ENCODE results near the gene PEX5. TPM values are rescaled to one million over a fixed set of nuclear protein-coding genes. Genes with fewer than 3 reads are reported as not detected.

Gene PEX5
- total RNA-seq, 3 donors from 2014 or later (not counting 1 experiment from before 2014, with no cell fraction given): 20.3 to 23.3 (median 22.0) TPM

- peaks cover 0 to under 1% of the 10 kb centered on the region in 2 donors for H3K9me3 Mint-ChIP-seq
- H3K27ac Mint-ChIP-seq: no peak overlapping the region
- H3K27me3 ChIP-seq (ENCODE audit: control insufficient read depth, insufficient read depth, low read length): no peaks in the 10 kb centered on the region
- 84% methylated on average over 7 of the region's 7 CpGs for WGBS (ENCODE audit: insufficient coverage)
- intact Hi-C loops (cut with micrococcal nuclease): no loop called here
- DNase-seq (no peak), ATAC-seq (peak in 1 of 3 donors; percentile 24)
- no peak for TF ChIP-seq CTCF (IDR thresholded peaks at IDR 0.05)
- H3K9me3 ChIP-seq (ENCODE audit: control insufficient read depth, insufficient read depth, low read length): no peaks in the 10 kb centered on the region
- H3K4me3 Mint-ChIP-seq: no peak overlapping the region
- H3K27ac ChIP-seq (ENCODE audit: low read length): no peak overlapping the region
- H3K36me3 Mint-ChIP-seq: peaks cover 3% of the 10 kb centered on the region
- H3K4me1 ChIP-seq (ENCODE audit: control insufficient read depth, insufficient read depth, low read length): no peaks in the 10 kb centered on the region
- H3K36me3 ChIP-seq (ENCODE audit: control insufficient read depth, insufficient read depth, low read length): no peaks in the 10 kb centered on the region
- H3K27me3 Mint-ChIP-seq (ENCODE audit: low read depth in 2 of 2): peaks cover 8 to 12% of the 10 kb centered on the region in 2 donors
- H3K4me3 ChIP-seq (ENCODE audit: low read length): no peak overlapping the region
- H3K4me1 Mint-ChIP-seq: no peaks in the 10 kb centered on the region
These were observed 28.1 kb downstream of the PEX5 start for GRCh38 chr12:7217475-7218069.

- peak; percentile 90 for TF ChIP-seq CTCF (IDR thresholded peaks at IDR 0.05)
- Mint-ChIP-seq H3K27me3 (ENCODE audit: low read depth in 2 of 2) (peaks cover 12% of the 10 kb centered on the region in 2 donors), H3K36me3 (no peaks in the 10 kb centered on the region), H3K4me3 (no peak overlapping the region), H3K27ac (no peak overlapping the region), H3K9me3 (no peaks in the 10 kb centered on the region), H3K4me1 (no peaks in the 10 kb centered on the region)
- ATAC-seq: peak in 2 of 3 donors; percentile 70 to 74
- Histone ChIP-seq H3K27ac (ENCODE audit: low read length) (no peak overlapping the region), H3K9me3 (ENCODE audit: control insufficient read depth, insufficient read depth, low read length) (no peaks in the 10 kb centered on the region), H3K4me3 (ENCODE audit: low read length) (no peak overlapping the region), H3K36me3 (ENCODE audit: control insufficient read depth, insufficient read depth, low read length) (no peaks in the 10 kb centered on the region), H3K27me3 (ENCODE audit: control insufficient read depth, insufficient read depth, low read length) (no peaks in the 10 kb centered on the region), H3K4me1 (ENCODE audit: control insufficient read depth, insufficient read depth, low read length) (no peaks in the 10 kb centered on the region)
- peak; percentile 53 to 87 for DNase-seq
- intact Hi-C loops (cut with micrococcal nuclease): loop anchor here (1.0 kb wide), 3 partner anchors 168 to 419 kb away; no protein-coding TSS in a partner anchor
- 30% methylated on average over 3 of the region's 3 CpGs for WGBS (ENCODE audit: insufficient coverage)
These were observed 30.2 kb downstream of the PEX5 start for GRCh38 chr12:7219599-7220243.

- Histone ChIP-seq H3K4me3 (ENCODE audit: low read length) (no peak overlapping the region), H3K4me1 (ENCODE audit: control insufficient read depth, insufficient read depth, low read length) (no peaks in the 10 kb centered on the region), H3K36me3 (ENCODE audit: control insufficient read depth, insufficient read depth, low read length) (no peaks in the 10 kb centered on the region), H3K27me3 (ENCODE audit: control insufficient read depth, insufficient read depth, low read length) (no peaks in the 10 kb centered on the region), H3K9me3 (ENCODE audit: control insufficient read depth, insufficient read depth, low read length) (no peaks in the 10 kb centered on the region), H3K27ac (ENCODE audit: low read length) (no peak overlapping the region)
- no peak for ATAC-seq
- intact Hi-C loops (cut with micrococcal nuclease): no loop called here
- no peak for DNase-seq
- Mint-ChIP-seq H3K36me3 (no peaks in the 10 kb centered on the region), H3K27me3 (ENCODE audit: low read depth in 2 of 2) (peaks cover 8 to 12% of the 10 kb centered on the region in 2 donors), H3K4me1 (no peaks in the 10 kb centered on the region), H3K9me3 (no peaks in the 10 kb centered on the region), H3K4me3 (no peak overlapping the region), H3K27ac (no peak overlapping the region)
- 67% methylated on average over 1 of the region's 1 CpG for WGBS (ENCODE audit: insufficient coverage)
- no peak for TF ChIP-seq CTCF (IDR thresholded peaks at IDR 0.05)
These were observed 32.0 kb downstream of the PEX5 start for GRCh38 chr12:7221486-7221885.

Data from natural killer cell (primary cell).